H1 (cell line): Measurements from ENCODE around the gene MIPOL1. TPM values are rescaled to one million over a fixed set of nuclear protein-coding genes. Genes with fewer than 3 reads are reported as not detected.

Source experiments
- CTCF ChIA-PET: fragments of 300-600 bp; sonication (Branson Sonifier 250); formaldehyde crosslinking; loops from one replicate; lab custom pipeline; 2021; ENCODE audit not compliant: partially characterized antibody; lab: Charles Lee
- POLR2A ChIA-PET: fragments of 300-600 bp; sonication (Branson Sonifier 250); formaldehyde crosslinking; loops from one replicate; lab custom pipeline; 2021; ENCODE audit warnings: inconsistent platforms; ENCODE audit not compliant: partially characterized antibody; lab: Charles Lee
- DNase-seq, 2 experiments: peaks; one replicate each; pipeline versions ENCODE4 v3.0.0 to v3.0.0-alpha.2; 2010 to 2022; ENCODE audit warnings: low spot score in 2 of 2, low read depth in 1 of 2, mixed read lengths in 1 of 2
- FAIRE-seq: peaks from 2 replicates; lab custom pipeline; 2011; peaks lifted over from hg19 to GRCh38; lab: Jason Lieb, UNC
- H2AFZ ChIP-seq: 2 replicates; pipeline ENCODE4 v1.8.1; 2012; ENCODE audit warnings: low read length, inconsistent platforms
- H2AK5ac ChIP-seq: 2 replicates; pipeline ENCODE4 v1.6.1; 2013; ENCODE audit warnings: low read depth, low read length
- H2BK120ac ChIP-seq: replicated peaks from 2 replicates; pipeline ENCODE3; 2013; ENCODE audit warnings: low read depth, low read length, inconsistent platforms
- H2BK12ac ChIP-seq: 2 replicates; pipeline ENCODE4 v1.6.1; 2013; ENCODE audit warnings: low read depth, low read length
- H2BK15ac ChIP-seq: 2 replicates; pipeline ENCODE4 v1.6.1; 2013; ENCODE audit warnings: low read length
- H2BK20ac ChIP-seq: 2 replicates; pipeline ENCODE4 v1.6.1; 2013; ENCODE audit warnings: low read length
- H2BK5ac ChIP-seq: 2 replicates; pipeline ENCODE4 v1.6.1; 2013; ENCODE audit warnings: low read depth, low read length
- H3K14ac ChIP-seq: 2 replicates; pipeline ENCODE4 v1.6.1; 2013; ENCODE audit warnings: inconsistent platforms; ENCODE audit not compliant: insufficient read length
- H3K18ac ChIP-seq: 2 replicates; pipeline ENCODE4 v1.6.1; 2013; ENCODE audit warnings: low read length; ENCODE audit errors: extremely low read depth
- H3K23ac ChIP-seq: 2 replicates; pipeline ENCODE4 v1.6.1; 2013; ENCODE audit warnings: inconsistent platforms; ENCODE audit not compliant: insufficient read length
- H3K23me2 ChIP-seq: 2 replicates; pipeline ENCODE4 v1.6.1; 2013; ENCODE audit warnings: low read depth, low read length
- H3K27ac ChIP-seq: 2 replicates; pipeline ENCODE4 v1.6.1; 2011; ENCODE audit warnings: low read depth, low read length, inconsistent platforms
- H3K27me3 ChIP-seq, 4 experiments: replicated peaks in 1 of 4; 1 replicate in 1 of 4; 2 replicates in 3 of 4; pipeline versions ENCODE4 v1.6.1 to v1.8.1; 2011 to 2013; ENCODE audit warnings: low read length in 3 of 4, mild to moderate bottlenecking in 3 of 4, inconsistent platforms in 2 of 4, mixed read lengths in 2 of 4, moderate library complexity in 1 of 4; ENCODE audit not compliant: control insufficient read depth in 3 of 4, insufficient read depth in 3 of 4; ENCODE audit errors: extremely low read depth in 1 of 4
- H3K36me3 ChIP-seq, 4 experiments: 2 replicates each; pipeline versions ENCODE4 v1.6.1 to v1.8.1; 2011 to 2013; ENCODE audit warnings: mild to moderate bottlenecking in 4 of 4, low read length in 3 of 4, moderate library complexity in 2 of 4, control low read depth in 1 of 4, inconsistent platforms in 1 of 4; ENCODE audit not compliant: insufficient read depth in 4 of 4, control insufficient read depth in 2 of 4
- H3K4ac ChIP-seq: replicated peaks from 2 replicates; pipeline ENCODE3; 2013; ENCODE audit warnings: low read length, low read depth, mixed read lengths, inconsistent platforms; ENCODE audit not compliant: insufficient read length
- H3K4me1 ChIP-seq, 4 experiments: replicated peaks in 1 of 4; 1 replicate in 1 of 4; 2 replicates in 3 of 4; pipeline versions ENCODE4 v1.6.1 to v1.8.1; 2011 to 2013; ENCODE audit warnings: low read length in 3 of 4, inconsistent platforms in 2 of 4, mixed read lengths in 1 of 4; ENCODE audit not compliant: insufficient read depth in 4 of 4, control insufficient read depth in 3 of 4
- H3K4me2 ChIP-seq, 2 experiments: 2 replicates each; pipeline versions ENCODE4 v1.6.1 to v1.8.1; 2011 to 2013; ENCODE audit warnings: low read depth in 2 of 2, low read length in 2 of 2, control low read depth in 1 of 2, inconsistent platforms in 1 of 2, mild to moderate bottlenecking in 1 of 2; ENCODE audit not compliant: insufficient read depth in 1 of 2
- H3K4me3 ChIP-seq, 4 experiments: fragments of 200-600, 300-600 bp in 1 of 4; sonication (generic), shearing (Covaris generic), sonication (Bioruptor Twin) in 1 of 4; 2 replicates each; pipeline versions ENCODE4 v1.5.1 to v1.8.1; 2011 to 2016; ENCODE audit warnings: low read length in 4 of 4, low read depth in 3 of 4, control low read depth in 2 of 4, inconsistent platforms in 2 of 4, mild to moderate bottlenecking in 2 of 4, mixed read lengths in 1 of 4, moderate library complexity in 1 of 4; ENCODE audit not compliant: insufficient read depth in 2 of 4; ENCODE audit errors: extremely low read depth in 1 of 4
- H3K56ac ChIP-seq: replicated peaks from 2 replicates; pipeline ENCODE3; 2013; ENCODE audit warnings: low read depth, mild to moderate bottlenecking, mixed read lengths, low read length, inconsistent platforms; ENCODE audit not compliant: insufficient read length
- H3K79me1 ChIP-seq: 2 replicates; pipeline ENCODE4 v1.6.1; 2013; ENCODE audit warnings: low read depth, low read length, control low read depth
- H3K79me2 ChIP-seq, 2 experiments: 2 replicates each; pipeline versions ENCODE4 v1.6.1 to v1.8.1; 2012 to 2013; ENCODE audit warnings: low read length in 2 of 2, mild to moderate bottlenecking in 2 of 2, inconsistent platforms in 1 of 2; ENCODE audit not compliant: insufficient read depth in 2 of 2, control insufficient read depth in 1 of 2
- H3K9ac ChIP-seq, 4 experiments: replicated peaks in 1 of 4; 1 replicate in 1 of 4; 2 replicates in 3 of 4; pipeline versions ENCODE4 v1.6.1 to v1.8.1; 2011 to 2013; ENCODE audit warnings: low read depth in 3 of 4, low read length in 3 of 4, control low read depth in 2 of 4, mild to moderate bottlenecking in 2 of 4, moderate library complexity in 2 of 4, inconsistent platforms in 1 of 4; ENCODE audit errors: extremely low read depth in 1 of 4
- H3K9me3 ChIP-seq, 2 experiments: 2 replicates each; pipeline versions ENCODE4 v1.6.1 to v1.8.1; 2012 to 2013; ENCODE audit warnings: mild to moderate bottlenecking in 2 of 2, moderate library complexity in 2 of 2, control low read depth in 1 of 2, inconsistent platforms in 1 of 2, low read depth in 1 of 2, low read length in 1 of 2, mixed read lengths in 1 of 2; ENCODE audit not compliant: insufficient read depth in 2 of 2
- H4K20me1 ChIP-seq, 2 experiments: replicated peaks in 1 of 2; 2 replicates each; pipeline versions ENCODE3 to v1.8.1; 2011 to 2013; ENCODE audit warnings: inconsistent platforms in 2 of 2, low read length in 2 of 2, mild to moderate bottlenecking in 1 of 2; ENCODE audit not compliant: insufficient read depth in 2 of 2, control insufficient read depth in 1 of 2
- H4K5ac ChIP-seq: 2 replicates; pipeline ENCODE4 v1.6.1; 2013; ENCODE audit warnings: low read length, low read depth, mixed read lengths, inconsistent platforms; ENCODE audit not compliant: insufficient read length
- H4K8ac ChIP-seq: 2 replicates; pipeline ENCODE4 v1.8.0; 2013; ENCODE audit warnings: mild to moderate bottlenecking, moderate library complexity, low read length, inconsistent platforms; ENCODE audit not compliant: insufficient read depth; ENCODE audit errors: extremely low read depth
- H4K91ac ChIP-seq: replicated peaks from 2 replicates; pipeline ENCODE3; 2013; ENCODE audit warnings: low read length, mixed read lengths, inconsistent platforms; ENCODE audit not compliant: insufficient read length
- NRF1 ChIP-seq: IDR thresholded peaks from 2 replicates; pipeline ENCODE4 v1.6.1; 2011; ENCODE audit warnings: mild to moderate bottlenecking, low read depth, low read length, improper control_type of control experiment
- RAD21 ChIP-seq, 2 experiments: IDR thresholded peaks in 1 of 2; conservative IDR thresholded peaks in 1 of 2; 2 replicates each; pipeline ENCODE4 v1.6.1; 2011; ENCODE audit warnings: low read depth in 2 of 2, low read length in 2 of 2, improper control_type of control experiment in 1 of 2, inconsistent platforms in 1 of 2, mild to moderate bottlenecking in 1 of 2, moderate library complexity in 1 of 2
- polyA plus RNA-seq, 7 experiments: library from polyadenylated mRNA; depleted of rRNA in 3 of 7; stranded (reverse) in 5 of 7; unstranded in 2 of 7; fragments of >200 nt in 5 of 7; fragments of 200-250 nt in 2 of 7; gene quantifications; 1 replicate in 5 of 7; 2 replicates in 1 of 7; 4 replicates in 1 of 7; pipeline versions ENCODE4 v1.2.1 to v1.2.3, GENCODE V29; 2011 to 2013; ENCODE audit warnings: missing spikeins in 2 of 7, mixed read lengths in 2 of 7
- total RNA-seq: library from RNA; stranded (reverse); fragmentation: NEBNext Ultra II Directional; extraction: Animal tissue kit (Norgen Biotek cat#: 25700); gene quantifications from 2 replicates; pipeline ENCODE4 v1.2.1, GENCODE V29; 2021
- TF ChIP-seq, protein P1 (sequence below): IDR thresholded peaks from 2 replicates; pipeline ENCODE4 v1.6.1; 2012; ENCODE audit warnings: low read length, inconsistent platforms

Gene MIPOL1
- total and polyA plus RNA-seq, 2 of the 8 experiments (the other 6 are each of a cell fraction or from before 2014, with no cell fraction given): 2.8 to 23.9 TPM

- no peak overlapping the region for H2AFZ ChIP-seq
- H3K4me1 ChIP-seq: no peaks in the 10 kb centered on the region
- no peaks in the 10 kb centered on the region for H3K9me3 ChIP-seq
- TF ChIP-seq, protein P1, sequence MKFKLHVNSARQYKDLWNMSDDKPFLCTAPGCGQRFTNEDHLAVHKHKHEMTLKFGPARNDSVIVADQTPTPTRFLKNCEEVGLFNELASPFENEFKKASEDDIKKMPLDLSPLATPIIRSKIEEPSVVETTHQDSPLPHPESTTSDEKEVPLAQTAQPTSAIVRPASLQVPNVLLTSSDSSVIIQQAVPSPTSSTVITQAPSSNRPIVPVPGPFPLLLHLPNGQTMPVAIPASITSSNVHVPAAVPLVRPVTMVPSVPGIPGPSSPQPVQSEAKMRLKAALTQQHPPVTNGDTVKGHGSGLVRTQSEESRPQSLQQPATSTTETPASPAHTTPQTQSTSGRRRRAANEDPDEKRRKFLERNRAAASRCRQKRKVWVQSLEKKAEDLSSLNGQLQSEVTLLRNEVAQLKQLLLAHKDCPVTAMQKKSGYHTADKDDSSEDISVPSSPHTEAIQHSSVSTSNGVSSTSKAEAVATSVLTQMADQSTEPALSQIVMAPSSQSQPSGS: no peak
- no peak for TF ChIP-seq NRF1
- peak in 1 of 2 experiments; percentile 16; a peak in 2 of 4 replicates for TF ChIP-seq RAD21 (IDR thresholded peaks at IDR 0.05 in 1 of 2, conservative IDR thresholded peaks at IDR 0.05 in 1 of 2; ENCODE audit: low read depth in 2 of 2, low read length in 2 of 2)
- DNase-seq (no peak), FAIRE-seq (no peak)
- H3K14ac ChIP-seq: no peak overlapping the region
- no peak overlapping the region for H2AK5ac ChIP-seq
- no peak overlapping the region for H3K18ac ChIP-seq
- H4K91ac ChIP-seq: no peak overlapping the region
- no peak overlapping the region for H2BK12ac ChIP-seq
- no peak overlapping the region for H4K5ac ChIP-seq
- H3K56ac ChIP-seq: no peak overlapping the region
- peaks cover 0 to 2% of the 10 kb centered on the region in 2 experiments for H4K20me1 ChIP-seq
- no peak overlapping the region for H3K23ac ChIP-seq
- no peaks in the 10 kb centered on the region for H3K79me2 ChIP-seq
- no peak overlapping the region for H3K4ac ChIP-seq
- H3K27me3 ChIP-seq: no peaks in the 10 kb centered on the region
- no peak overlapping the region for H2BK20ac ChIP-seq
- H2BK120ac ChIP-seq: no peak overlapping the region
- H4K8ac ChIP-seq: no peak overlapping the region
- H3K27ac ChIP-seq: no peak overlapping the region
- no peak overlapping the region for H3K9ac ChIP-seq
- no peaks in the 10 kb centered on the region for H3K23me2 ChIP-seq
- no peak overlapping the region for H3K4me3 ChIP-seq
- H2BK15ac ChIP-seq: no peak overlapping the region
- H3K4me2 ChIP-seq: no peak overlapping the region
- H3K79me1 ChIP-seq: no peaks in the 10 kb centered on the region
- H2BK5ac ChIP-seq: no peak overlapping the region
- CTCF ChIA-PET: interaction anchor here (0.8 to 1.7 kb wide), 3 partner anchors 11 to 350 kb away, joined by 3 read pairs; no protein-coding TSS in a partner anchor
- POLR2A ChIA-PET: no interaction called here
- H3K36me3 ChIP-seq: 0 out of 8 replicates have a peak, but pooled peaks cover 0 to 2% (median 0%) of the 10 kb centered on the region in 4 experiments
Measured at GRCh38 chr14:37251775-37252174, 54.0 kb downstream of the MIPOL1 start.
